ENCODE results near the gene DDA1. TPM values are rescaled to one million over a fixed set of nuclear protein-coding genes. Genes with fewer than 3 reads are reported as not detected.

DDA1 gene
- total and polyA plus RNA-seq, 10 donors, result 10.5 to 42.2 (median 23.5) TPM

DNA sequence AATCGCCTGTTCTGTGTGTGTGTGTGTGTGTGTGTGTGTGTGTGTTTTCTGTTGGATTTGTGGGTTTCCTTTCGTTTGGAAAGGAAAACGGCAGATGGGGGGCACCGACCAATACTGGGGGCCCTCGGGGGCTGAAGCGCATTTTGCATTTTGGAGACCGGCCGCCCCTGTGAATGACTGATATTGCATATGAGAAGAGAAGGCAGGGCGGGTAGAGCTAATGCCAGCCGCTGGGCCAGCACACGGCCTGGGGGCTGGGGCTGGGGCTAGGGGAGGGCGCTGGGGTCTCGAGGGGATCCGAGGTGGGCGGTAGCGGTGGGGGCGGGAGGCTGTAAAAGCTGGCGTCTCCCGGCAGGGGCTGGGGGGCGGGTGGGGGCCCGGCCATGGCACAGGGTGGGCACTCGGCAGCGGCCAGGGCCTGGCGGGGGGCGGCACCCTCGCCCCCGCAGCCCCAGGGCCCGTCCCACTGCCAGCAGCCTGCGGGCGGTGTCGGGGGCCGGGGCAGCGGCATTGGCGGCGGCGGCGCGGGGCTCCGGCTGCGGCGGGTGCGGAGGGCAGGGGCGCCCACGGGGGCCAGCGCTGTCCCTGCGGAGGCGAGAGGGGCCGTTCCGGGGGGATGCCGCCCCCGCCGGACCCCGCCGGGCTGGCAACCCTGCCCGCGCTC, 14.1 kb downstream of the DDA1 start:
- Histone ChIP-seq H3K36me3 (peaks cover 0 to 52% (median 34%) of the 10 kb centered on the region in 6 donors), H3K9me3 (no peaks in the 10 kb centered on the region), H3K4me3 (peak overlapping the region in 2 of 8 donors; percentile 17 to 55), H3K27ac (peak overlapping the region in 2 of 8 donors; percentile 11 to 46), H3K4me1 (peaks cover 0 to 30% (median 16%) of the 10 kb centered on the region in 6 donors), H3K27me3 (replicated peaks in 1 of 7) (peaks cover 0 to 4% (median 0%) of the 10 kb centered on the region in 7 donors)
- no peak for DNase-seq
- WGBS, 5 donors, result 14 to 46% (median 31%) methylated on average over 18 to 56 of the region's 56 CpGs
- no peak for TF ChIP-seq POLR2A (IDR thresholded peaks at IDR 0.05)
- TF ChIP-seq CTCF (IDR thresholded peaks at IDR 0.05 in 8 of 11, conservative IDR thresholded peaks at IDR 0.05 in 3 of 11), result no peak
- TF ChIP-seq POLR2AphosphoS5 (IDR thresholded peaks at IDR 0.05), result no peak
- intact Hi-C loops (cut with DNase I; ENCODE audit: low total_unique reads), result no loop called here

DNA sequence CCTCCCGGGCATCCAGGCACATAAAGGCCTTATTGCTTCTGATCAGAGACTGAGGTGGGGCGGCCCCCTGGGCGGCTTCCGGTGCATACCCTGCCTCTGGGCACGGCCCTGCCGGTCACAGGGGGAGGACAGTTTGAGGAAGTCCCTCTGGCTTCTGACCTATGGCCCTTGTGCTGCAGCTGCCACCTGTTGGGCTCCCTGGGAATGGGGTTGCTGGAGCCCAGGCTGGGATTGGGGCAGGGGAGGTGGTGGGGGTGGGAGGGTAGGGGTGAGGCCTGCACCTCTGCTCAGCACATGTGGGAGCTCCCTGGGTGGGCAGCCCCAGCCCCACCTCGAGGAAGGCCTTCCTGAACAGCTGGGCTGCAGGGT, 14.6 kb downstream of the DDA1 start:
- peaks cover 2 to 36% (median 21%) of the 10 kb centered on the region in 6 donors for H3K4me1 ChIP-seq
- intact Hi-C loops (cut with DNase I; ENCODE audit: low total_unique reads), result no loop called here
- peaks cover 0 to 47% (median 32%) of the 10 kb centered on the region in 6 donors for H3K36me3 ChIP-seq
- H3K9me3 ChIP-seq, result no peaks in the 10 kb centered on the region
- TF ChIP-seq CTCF (IDR thresholded peaks at IDR 0.05 in 8 of 11, conservative IDR thresholded peaks at IDR 0.05 in 3 of 11) (peak in 1 of 11 experiments; percentile 15), POLR2AphosphoS5 (IDR thresholded peaks at IDR 0.05) (peak; percentile 27 to 48 (median 37)), POLR2A (IDR thresholded peaks at IDR 0.05) (no peak)
- H3K27me3 ChIP-seq (replicated peaks in 1 of 7), result peaks cover 0 to 10% (median 4%) of the 10 kb centered on the region in 7 donors
- DNase-seq, result no peak
- H3K4me3 ChIP-seq, result peak overlapping the region in 2 of 8 donors; percentile 17 to 55
- 0 to 67% (median 23%) methylated on average over 1 to 7 of the region's 7 CpGs for WGBS, 5 donors
- peak overlapping the region in 2 of 8 donors; percentile 11 to 46 for H3K27ac ChIP-seq

- 81 to 94% (median 86%) methylated on average over 10 to 28 of the region's 28 CpGs for whole genome bisulfite sequencing, 5 donors
These were observed 15.2 kb downstream of the DDA1 start for GRCh38 chr19:17324357-17325114.

More at GRCh38 chr19:17324357-17325114, 15.2 kb downstream of the DDA1 start:
- peaks cover 8 to 42% (median 27%) of the 10 kb centered on the region in 6 donors for H3K4me1 ChIP-seq
- intact Hi-C loops (cut with DNase I; ENCODE audit: low total_unique reads), result no loop called here
- H3K27me3 ChIP-seq (replicated peaks in 1 of 7), result peaks cover 0 to 15% (median 10%) of the 10 kb centered on the region in 7 donors
- peak overlapping the region in 2 of 8 donors; percentile 11 to 46 for H3K27ac ChIP-seq
- no peak overlapping the region for H3K4me3 ChIP-seq
- H3K9me3 ChIP-seq, result no peaks in the 10 kb centered on the region
- peaks cover 0 to 41% (median 26%) of the 10 kb centered on the region in 6 donors for H3K36me3 ChIP-seq
- DNase-seq, result no peak
- TF ChIP-seq CTCF (IDR thresholded peaks at IDR 0.05 in 8 of 11, conservative IDR thresholded peaks at IDR 0.05 in 3 of 11) (no peak), POLR2AphosphoS5 (IDR thresholded peaks at IDR 0.05) (no peak), POLR2A (IDR thresholded peaks at IDR 0.05) (no peak)
